ENCODE data around the gene KLRD1.
"Not testable (repeated sequence)": the region's sequence is repeated elsewhere in the genome, so short reads cannot be mapped to it uniquely, and the experiment has no call there.

The KLRD1 gene, protein sequence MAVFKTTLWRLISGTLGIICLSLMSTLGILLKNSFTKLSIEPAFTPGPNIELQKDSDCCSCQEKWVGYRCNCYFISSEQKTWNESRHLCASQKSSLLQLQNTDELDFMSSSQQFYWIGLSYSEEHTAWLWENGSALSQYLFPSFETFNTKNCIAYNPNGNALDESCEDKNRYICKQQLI

DNA sequence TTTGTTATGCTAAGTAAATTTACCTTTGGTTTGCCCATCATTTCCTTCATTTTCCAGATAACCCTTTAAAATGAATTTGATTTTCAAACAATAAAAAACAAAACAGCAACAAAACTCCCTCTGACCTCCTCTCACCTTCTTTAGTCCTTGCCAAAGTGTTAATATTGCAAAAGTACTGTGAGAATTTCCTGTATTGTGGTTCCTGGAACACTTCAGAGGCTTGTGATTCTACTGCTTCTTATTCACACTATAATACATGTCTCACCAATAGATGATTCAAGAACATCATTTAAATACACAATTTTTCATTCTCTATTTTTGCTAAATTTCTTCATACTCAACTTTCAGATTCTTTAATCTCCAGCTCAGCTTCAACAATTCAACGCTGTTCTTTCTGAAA is at the start of gene KLRD1:
Gene KLRD1, plus strand, starts transcription at position 241 of the 400 bp plus-strand sequence. CDS start 208 bp downstream, outside the sequence.
- DNase-seq: no peak

DNA sequence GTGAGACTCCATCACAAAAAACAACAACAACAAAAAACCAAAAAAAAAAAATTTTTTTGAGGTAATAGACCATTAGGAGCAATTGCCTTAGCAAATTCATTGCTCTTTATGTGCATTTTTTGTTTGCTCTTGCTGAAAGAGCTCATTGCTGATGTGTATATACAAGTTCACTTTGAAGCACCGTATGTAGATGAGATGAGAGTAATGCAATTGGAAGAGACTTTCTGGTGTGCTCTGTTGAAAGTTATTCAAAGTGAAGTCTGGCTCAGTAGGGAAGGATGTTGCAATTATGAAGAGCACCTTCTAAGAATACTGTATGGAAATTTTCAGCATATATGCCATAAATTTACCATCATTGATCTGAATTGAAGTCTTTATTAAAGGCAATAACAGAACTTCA is 46.7 kb upstream of the KLRD1 start:
- no peak for DNase-seq

DNA sequence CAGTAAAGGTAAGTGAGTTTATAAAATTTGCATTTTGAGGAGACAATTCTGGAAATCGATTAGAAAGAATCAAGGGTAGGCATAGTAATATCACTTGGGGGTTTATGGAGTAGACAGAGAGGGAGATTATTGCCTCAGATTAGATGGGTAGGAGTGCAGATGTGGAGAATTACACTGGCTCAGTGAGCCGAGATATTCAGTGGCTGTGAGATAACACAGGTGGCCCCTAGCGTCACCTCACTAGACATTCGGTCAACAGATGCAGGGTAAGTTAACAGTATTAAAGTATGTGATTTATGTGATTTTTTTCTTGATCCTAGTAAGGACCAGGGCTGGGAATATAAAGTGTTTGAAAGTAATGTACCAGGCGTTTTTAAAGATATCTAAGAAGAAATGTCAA is 39.6 kb upstream of the KLRD1 start:
- no peak for DNase-seq

DNA sequence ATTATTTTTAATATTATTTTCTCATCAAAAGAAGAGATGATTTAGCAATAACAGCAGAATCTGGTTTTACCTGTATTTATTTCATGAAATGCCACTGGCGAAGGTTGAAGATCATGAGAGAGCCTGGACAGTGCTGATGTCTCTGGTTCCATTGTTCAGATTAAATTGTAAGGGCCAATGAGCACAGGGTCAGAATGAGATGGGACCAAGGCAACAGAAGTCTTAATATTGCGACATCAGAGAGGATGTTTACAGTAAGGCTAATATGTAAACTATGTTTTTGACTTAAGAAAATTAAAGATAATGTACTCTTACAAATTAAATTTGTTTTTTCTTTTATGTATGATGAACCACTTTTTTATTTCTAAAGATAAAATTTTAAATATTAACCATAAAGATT is 35.2 kb upstream of the KLRD1 start:
- DNase-seq: no peak

DNA sequence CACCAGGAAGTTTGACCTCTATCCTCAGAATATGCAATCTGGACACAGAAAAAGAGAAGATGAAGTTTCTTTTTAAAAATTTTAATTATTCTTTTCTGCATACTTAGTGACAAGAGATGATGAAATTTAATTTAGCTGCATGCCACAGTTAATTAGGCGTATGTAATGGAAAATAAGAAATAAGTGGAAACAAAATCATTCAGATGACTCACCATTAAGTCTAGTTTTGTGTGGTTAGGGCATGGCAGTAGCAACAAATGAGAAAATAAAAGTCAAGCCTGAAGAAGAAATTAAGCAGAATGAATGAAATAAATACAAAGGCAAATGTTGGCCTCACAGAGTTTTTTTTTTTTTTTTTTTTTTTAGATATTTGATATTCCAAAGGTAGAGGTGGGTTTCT is 30.9 kb upstream of the KLRD1 start:
- DNase-seq: no peak

DNA sequence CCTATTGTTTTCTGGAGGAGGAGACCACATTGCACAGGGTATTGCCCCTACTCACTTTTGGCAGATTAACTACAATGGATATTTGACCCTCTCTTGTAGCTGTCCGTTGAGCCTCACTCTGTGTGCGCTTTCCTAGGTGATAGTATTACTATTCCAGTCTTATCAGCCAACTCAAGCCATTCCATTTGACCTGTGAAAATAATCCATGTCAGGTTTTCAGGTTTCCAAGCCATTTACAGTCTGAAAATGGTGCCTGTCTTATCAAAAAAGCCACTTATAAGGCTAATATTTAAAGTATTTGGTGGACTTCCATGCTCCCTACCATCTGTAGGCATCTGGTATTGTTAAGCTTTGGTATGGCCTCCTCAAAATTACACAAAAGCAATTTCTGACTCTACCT is 29.6 kb upstream of the KLRD1 start:
- DNase-seq: no peak

DNA sequence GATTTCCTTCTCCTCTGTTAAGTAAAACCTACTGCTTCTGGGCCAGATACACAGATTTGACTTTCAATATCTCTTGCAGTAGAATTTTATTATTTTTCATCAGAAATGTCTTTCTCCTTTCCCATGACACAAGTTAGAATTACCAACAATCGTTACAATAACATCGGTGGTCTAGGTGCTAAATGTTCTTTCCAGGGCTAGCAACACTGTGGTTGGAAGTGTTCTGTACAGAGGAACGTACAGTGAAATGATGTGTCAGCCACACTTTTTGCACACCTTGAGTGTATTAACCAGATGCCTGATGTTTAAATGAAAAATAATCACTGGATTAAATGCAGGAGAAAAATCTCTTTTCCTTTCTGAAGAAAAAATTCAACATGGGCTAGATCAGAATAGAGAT is 27.7 kb upstream of the KLRD1 start:
- DNase-seq: no peak

DNA sequence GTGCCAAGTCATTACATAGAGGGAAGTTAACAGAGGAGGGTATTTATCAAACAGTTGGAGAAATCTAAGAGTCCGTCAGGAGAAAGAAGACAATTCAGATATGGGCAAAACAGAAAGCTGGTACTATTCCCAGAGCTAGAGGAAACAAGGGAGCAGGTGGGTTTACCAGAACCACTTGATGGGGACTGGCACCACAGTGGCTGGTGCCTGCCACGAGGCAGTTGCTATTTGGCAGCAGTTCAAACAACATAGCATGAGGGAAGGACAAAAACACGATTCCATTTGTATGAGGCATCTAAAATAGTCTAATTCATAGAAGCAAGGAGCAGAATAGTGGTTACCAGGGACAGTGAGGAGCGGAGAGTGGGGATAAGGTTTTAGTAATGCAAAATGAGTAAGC is 24.6 kb upstream of the KLRD1 start:
- DNase-seq: peak in 3 of 58 donors; percentile 1 to 10 (median 3)

DNA sequence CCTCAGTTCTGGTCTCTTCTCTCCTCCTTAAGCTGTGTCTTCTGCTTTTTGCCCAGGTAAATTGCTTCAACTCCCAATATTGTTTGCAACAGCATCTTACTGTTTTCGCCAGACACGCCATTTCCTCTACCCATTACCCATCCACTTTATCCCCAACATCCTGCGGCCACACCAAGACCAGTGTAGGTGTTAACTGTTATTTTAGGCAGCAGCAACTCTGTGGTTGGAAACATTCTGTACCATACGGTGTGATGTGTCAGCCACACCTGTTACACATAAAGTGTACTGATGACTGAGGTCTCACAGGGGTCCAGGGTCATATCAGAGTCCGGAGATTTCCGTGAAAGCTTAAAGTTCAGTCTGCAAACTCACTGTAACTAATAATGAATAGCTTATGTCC is 21.8 kb upstream of the KLRD1 start:
- no peak for DNase-seq

DNA sequence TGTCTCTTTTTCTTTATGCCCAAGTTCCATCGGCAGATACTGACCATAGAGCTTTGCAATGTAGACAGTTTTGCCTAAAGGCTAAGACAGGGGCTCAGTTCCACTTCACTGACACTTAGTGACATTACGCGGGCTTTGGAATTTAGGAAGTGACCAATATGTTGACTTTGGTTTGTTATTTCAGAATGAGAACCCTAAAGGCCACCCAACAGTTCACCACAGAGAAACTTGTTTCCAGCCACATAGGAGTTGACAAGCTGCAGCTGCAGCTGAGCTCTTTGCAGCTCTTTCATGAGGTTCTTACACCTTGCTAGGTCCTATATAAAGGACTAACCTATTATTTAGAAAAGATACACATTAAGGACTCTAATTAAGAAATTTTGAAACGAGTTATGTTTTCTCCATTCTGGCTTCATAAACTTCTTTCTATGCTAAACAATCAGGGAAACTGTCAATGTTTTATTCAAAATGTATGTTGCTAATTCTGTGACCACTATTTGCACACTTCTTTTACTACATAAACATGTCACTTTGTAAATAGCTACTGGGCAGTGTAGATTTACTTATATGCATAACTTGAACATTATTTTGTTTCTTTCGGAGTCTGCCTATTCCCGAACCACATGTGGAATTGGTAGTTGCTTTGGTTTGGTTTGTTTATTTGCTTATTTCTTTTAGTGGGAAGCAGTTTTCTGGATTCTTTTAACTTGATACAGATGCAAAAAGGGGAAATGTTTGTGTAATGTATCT is 18.5 kb upstream of the KLRD1 start:
- DNase-seq: no peak

DNA sequence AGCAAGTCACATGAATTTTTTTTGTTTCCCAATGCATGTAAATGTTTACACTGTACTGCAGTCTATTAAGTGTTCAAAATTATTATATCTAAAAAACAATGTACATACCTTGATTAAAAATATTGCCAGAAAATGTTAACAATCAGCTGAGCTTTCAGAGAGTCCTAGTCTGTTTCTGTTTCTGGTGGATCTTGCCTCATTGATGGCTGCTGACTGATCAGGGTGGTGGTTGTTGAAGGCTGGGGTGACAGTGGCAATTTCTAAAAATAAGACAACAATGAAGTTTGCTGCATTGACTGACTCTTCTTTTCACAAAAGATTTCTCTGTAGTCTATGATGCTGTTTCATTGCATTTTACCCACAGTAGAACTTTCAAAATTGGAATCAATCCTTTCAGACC is 16.6 kb upstream of the KLRD1 start:
- DNase-seq: no peak

DNA sequence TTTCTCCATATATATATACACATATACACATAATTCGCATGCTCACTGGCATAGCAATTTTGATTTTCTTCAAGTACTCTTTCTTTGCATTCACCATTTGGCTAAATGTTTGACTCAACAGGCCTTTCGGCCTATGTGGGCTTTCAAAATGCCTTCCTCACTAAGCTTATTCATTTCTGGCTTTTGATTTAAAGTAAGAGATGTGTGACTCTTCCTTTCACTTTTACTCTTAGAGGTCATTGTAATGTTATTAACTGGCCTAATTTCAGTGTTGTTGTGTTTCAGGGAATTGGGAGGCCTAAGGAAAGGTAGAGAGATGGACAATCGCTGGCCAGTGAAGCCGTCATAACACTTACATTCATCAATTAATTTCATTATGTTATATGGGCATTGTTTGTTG is 14.5 kb upstream of the KLRD1 start:
- no peak for DNase-seq

DNA sequence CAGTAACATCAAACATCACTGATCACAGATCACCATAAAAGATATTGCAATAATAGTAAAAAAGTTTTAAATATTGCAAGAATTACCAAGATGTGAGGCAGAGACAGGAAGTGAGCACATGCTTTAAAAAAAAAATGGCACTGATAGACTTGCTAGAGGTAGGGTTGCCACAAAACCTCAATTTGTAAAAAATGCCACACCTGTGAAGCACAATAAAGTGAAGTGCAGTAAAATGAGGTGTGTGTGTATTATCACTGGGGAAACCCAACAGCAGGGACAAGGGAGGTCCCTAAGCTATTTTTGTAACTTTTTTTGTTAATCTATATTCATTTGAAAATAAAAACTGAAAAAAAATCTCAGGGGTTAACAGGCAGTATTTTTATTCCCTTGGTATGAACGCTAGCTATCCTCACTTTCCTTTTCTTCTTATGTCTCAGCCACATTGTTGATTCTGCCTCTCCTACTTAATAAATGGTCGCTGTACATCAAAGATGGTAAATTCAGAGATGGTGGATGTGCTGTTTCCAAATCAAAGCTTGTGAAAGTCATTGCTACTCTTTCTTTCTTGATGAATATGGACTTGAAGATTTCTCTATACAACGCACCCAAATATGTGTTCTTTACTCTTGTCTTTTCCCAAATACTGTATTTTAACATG is 14.0 kb upstream of the KLRD1 start:
- no peak for DNase-seq

DNA sequence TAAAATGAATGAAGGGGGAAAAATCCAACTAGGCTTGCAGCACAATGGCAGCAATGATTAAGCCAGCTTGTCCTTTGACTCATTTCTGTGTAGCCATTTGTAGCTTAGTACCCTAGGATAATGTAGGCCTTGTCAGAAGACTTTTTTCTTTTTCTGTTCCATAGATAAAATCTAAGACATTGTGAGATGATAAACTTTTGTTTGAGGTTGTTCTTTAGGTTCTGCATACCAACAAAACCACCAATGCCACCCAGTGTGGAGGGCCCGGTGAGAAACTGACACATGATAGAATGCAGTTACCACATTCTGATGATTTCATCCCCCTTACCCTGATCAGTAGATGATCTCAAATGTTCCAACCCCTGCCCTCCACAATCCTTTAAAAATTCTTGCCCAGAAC is 6.6 kb upstream of the KLRD1 start:
- no peak for DNase-seq

DNA sequence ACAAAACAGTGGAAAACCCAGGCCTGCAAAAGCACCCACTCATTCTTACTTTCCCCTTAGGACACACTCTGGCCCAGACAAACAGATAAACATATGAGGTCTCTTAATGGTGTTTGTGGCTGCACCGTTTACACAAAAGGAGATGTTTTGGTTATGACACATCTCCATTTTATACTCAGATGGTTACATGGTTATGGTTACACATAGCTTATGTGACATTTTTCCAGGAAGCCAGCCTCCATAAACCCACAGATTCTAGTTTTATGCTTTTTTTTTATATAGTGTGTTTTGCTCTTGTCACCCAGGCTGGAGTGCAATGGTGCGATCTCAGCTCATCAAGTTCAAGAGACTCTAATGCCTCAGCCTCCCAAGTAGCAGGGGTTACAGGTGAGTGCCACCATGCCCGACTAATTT is 3.5 kb upstream of the KLRD1 start:
- DNase-seq: no peak

DNA sequence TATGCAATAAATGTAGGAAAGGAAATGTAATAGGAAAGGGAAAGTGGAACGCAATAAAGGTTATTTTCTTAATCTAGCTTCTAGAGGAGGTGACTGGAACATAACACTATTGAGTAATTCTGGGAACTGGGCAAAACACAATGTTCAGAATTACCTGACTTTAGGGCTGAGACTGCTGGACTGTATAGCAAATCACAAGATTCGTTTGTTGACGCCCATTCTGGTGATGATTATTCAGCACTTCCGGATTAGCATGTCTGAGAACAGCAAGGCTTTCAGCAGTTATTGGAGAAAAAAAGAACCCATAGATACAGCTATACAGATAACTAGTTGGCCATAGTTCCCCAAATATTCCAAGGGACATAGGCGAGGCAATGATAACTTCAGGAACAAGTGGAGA is 2.3 kb upstream of the KLRD1 start:
- no peak for DNase-seq

DNA sequence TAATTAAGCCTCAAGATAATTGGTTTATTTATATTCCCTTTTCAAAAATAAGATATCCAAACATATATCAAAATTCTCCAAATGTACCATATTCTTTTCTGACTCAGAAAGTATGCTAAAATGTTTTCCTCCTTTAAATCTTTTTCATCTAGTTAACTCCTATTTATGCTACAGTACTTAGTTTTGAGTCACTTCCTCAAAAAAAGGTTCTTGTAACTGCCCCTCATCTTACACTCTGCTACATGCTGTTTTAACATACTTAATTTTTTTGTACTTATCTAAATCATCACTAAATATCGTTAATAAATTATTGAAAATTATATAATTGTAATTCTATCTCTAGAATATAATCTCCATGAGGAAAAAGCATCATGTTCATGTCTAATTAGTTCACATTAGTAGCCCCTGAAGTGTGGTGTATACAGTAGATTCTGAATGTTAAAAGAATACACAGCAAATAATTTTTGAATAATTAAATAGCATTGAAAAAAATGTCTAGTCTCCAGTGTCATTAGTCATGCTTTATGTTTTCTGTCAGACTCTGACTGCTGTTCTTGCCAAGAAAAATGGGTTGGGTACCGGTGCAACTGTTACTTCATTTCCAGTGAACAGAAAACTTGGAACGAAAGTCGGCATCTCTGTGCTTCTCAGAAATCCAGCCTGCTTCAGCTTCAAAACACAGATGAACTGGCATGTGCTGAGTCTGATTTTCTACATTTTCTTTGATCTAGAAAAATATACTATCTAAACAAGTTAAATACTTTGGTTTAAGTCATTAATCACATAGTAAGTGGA is 3.5 kb downstream of the KLRD1 start:
- peak in 1 of 58 donors; percentile 9 for DNase-seq

DNA sequence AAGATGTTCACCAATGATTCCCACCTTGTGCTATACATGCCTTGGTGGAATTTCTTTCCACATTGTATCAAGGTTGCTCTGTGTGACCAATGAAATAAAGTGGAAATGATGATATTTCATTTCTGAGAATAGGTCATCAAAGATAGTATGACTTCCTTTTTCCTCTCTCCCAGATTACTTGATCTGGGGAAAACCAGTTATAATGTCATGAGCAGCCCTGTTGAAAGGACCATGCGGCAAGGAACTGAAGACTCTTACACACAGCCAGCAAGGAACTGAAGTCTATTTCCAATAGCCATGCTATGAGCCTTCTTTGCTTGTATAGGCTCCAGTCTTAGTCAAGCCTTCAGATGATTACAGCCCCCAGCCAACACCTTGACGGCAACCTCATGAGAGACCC is 11.7 kb downstream of the KLRD1 start:
- no peak for DNase-seq

DNA sequence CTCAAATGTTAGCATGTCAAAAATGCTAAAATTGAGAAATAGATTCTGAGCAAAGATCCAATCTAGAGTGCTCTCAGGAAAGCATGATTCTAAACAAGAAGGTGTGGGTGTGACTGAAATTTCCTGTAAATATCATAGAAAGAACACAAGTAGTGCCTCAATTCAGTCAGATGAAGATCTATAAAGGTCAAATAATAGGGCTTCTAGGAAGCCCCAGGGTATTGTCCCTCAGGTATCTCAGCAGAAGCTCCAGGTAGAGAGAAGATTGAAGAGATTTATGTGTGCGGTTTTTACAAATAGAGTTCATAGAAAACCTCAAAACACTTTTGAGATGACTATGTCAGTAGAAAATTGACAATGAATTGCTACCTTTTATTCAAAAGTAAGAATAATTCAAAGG is 13.0 kb downstream of the KLRD1 start:
- DNase-seq: no peak

DNA sequence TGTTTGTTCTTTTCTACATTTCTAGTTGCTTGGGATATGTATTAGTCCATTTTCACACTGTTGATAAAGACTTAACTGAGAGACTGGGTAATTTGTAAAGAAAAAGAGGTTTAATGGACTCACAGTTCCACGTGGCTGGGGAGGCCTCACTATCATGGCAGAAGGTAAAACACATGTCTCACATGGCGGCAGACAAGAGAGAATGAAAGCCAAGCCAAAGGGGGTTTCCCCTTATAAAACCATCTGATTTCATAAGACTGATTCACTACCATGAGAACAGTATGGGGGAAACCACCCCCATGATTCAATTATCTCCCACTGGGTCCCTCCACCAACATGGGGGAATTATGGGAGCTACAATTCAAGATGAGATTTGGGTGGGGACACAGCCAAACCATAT is 21.0 kb downstream of the KLRD1 start:
- DNase-seq: not testable (repeated sequence)

DNA sequence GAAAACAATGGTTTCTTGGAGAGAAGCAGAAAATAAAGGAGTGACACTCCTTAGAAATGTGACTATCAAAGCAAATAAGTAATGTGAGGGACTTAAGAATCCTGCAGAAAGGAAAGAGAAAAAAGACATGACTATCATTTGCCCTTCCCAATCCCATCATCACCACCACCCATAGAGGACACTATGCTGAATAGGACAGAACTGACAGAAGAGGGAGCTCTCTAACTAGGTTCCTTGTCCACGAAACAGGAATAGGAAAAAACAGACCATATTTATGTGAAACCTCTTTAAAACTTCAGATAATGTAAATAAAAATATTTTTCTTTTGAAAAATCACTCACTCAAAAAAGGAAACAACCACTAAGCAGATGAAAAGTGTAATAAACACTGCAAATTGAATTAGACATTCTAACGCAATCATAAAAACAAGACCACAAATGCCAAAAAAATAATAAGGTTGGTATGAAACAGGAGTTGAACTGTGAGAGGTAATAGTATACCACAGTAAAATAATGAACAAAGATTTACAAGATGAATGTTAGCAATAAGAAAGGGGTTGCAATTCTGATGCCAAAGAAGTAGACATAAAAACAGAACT is 24.1 kb downstream of the KLRD1 start:
- peak in 2 of 58 donors; percentile 1 to 51 for DNase-seq

DNA sequence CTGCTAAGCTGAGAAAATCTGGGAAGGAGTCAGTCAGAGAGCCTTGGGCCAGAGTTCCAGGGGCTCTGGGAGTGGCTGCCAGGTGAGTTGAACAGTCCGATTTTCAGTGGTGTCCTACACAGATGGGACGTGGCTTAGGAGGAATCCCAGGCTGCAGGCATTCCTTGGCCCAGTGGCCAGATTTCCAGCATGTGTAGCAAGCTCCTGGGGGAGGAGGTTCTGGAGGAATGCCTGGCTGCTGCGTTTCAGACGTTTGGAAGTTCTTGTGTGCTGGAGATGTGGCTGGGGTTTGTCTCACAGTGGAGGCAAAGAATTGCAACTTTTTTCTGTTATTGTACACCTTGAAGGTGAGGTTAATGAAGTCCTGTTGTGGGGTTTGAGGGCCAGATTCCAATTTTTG is 28.5 kb downstream of the KLRD1 start:
- not testable (repeated sequence) for DNase-seq
